ENCODE data around the gene PLCB1.

PLCB1 gene

GRCh38 chr20:8401556-8401955 is 269.5 kb downstream of the PLCB1 start:
- Histone ChIP-seq H3K9me3 (ENCODE audit: control insufficient read depth, low read length) (no peaks in the 10 kb centered on the region), H3K4me3 (ENCODE audit: extremely low read depth, insufficient read depth, low read length, poor library complexity, severe bottlenecking) (no peak overlapping the region), H3K4me1 (ENCODE audit: control insufficient read depth, insufficient read depth, low read length, poor library complexity, severe bottlenecking) (no peaks in the 10 kb centered on the region), H3K36me3 (ENCODE audit: control insufficient read depth, insufficient read depth, low read length) (no peaks in the 10 kb centered on the region), H3K27ac (ENCODE audit: low read depth, low read length, severe bottlenecking) (no peak overlapping the region)

- H3K4me3 ChIP-seq (ENCODE audit: extremely low read depth, insufficient read depth, low read length, poor library complexity, severe bottlenecking), result no peak overlapping the region
- no peaks in the 10 kb centered on the region for H3K4me1 ChIP-seq (ENCODE audit: control insufficient read depth, insufficient read depth, low read length, poor library complexity, severe bottlenecking)
- no peak overlapping the region for H3K27ac ChIP-seq (ENCODE audit: low read depth, low read length, severe bottlenecking)
- 83% methylated on average over 1 of the region's 1 CpG; no CpG with 5 or more reads in 1 of the 2 experiments for WGBS, 2 experiments (ENCODE audit: insufficient coverage in 2 of 2)
- H3K36me3 ChIP-seq (ENCODE audit: control insufficient read depth, insufficient read depth, low read length), result no peaks in the 10 kb centered on the region
- no peaks in the 10 kb centered on the region for H3K9me3 ChIP-seq (ENCODE audit: control insufficient read depth, low read length)
Observed at GRCh38 chr20:8402798-8403197, 270.7 kb downstream of the PLCB1 start.

GRCh38 chr20:8404912-8405635 is 273.0 kb downstream of the PLCB1 start:
- Histone ChIP-seq H3K4me3 (ENCODE audit: extremely low read depth, insufficient read depth, low read length, poor library complexity, severe bottlenecking) (no peak overlapping the region), H3K27ac (ENCODE audit: low read depth, low read length, severe bottlenecking) (no peak overlapping the region), H3K9me3 (ENCODE audit: control insufficient read depth, low read length) (no peaks in the 10 kb centered on the region), H3K36me3 (ENCODE audit: control insufficient read depth, insufficient read depth, low read length) (no peaks in the 10 kb centered on the region), H3K4me1 (ENCODE audit: control insufficient read depth, insufficient read depth, low read length, poor library complexity, severe bottlenecking) (no peaks in the 10 kb centered on the region)
- 50 to 100% methylated on average over 2 to 4 of the region's 6 CpGs for WGBS, 2 experiments (ENCODE audit: insufficient coverage in 2 of 2)

- WGBS, 2 experiments (ENCODE audit: insufficient coverage in 2 of 2), result no CpG with 5 or more reads among the region's 1 CpG
Observed at GRCh38 chr20:8406391-8406790, 274.3 kb downstream of the PLCB1 start.

GRCh38 chr20:8408587-8409307 is 276.7 kb downstream of the PLCB1 start:
- no CpG with 5 or more reads among the region's 4 CpGs for WGBS, 2 experiments (ENCODE audit: insufficient coverage in 2 of 2)
- Histone ChIP-seq H3K9me3 (ENCODE audit: control insufficient read depth, low read length) (no peaks in the 10 kb centered on the region), H3K27ac (ENCODE audit: low read depth, low read length, severe bottlenecking) (no peak overlapping the region)

More at GRCh38 chr20:8406391-8406790, 274.3 kb downstream of the PLCB1 start:
- H3K27ac ChIP-seq (ENCODE audit: low read depth, low read length, severe bottlenecking), result no peak overlapping the region
- H3K4me3 ChIP-seq (ENCODE audit: extremely low read depth, insufficient read depth, low read length, poor library complexity, severe bottlenecking), result no peak overlapping the region
- no peaks in the 10 kb centered on the region for H3K4me1 ChIP-seq (ENCODE audit: control insufficient read depth, insufficient read depth, low read length, poor library complexity, severe bottlenecking)
- no peaks in the 10 kb centered on the region for H3K9me3 ChIP-seq (ENCODE audit: control insufficient read depth, low read length)
- H3K36me3 ChIP-seq (ENCODE audit: control insufficient read depth, insufficient read depth, low read length), result no peaks in the 10 kb centered on the region

GRCh38 chr20:8413691-8414090 is 281.6 kb downstream of the PLCB1 start:
- Histone ChIP-seq H3K36me3 (ENCODE audit: control insufficient read depth, insufficient read depth, low read length) (no peaks in the 10 kb centered on the region), H3K27ac (ENCODE audit: low read depth, low read length, severe bottlenecking) (no peak overlapping the region), H3K4me3 (ENCODE audit: extremely low read depth, insufficient read depth, low read length, poor library complexity, severe bottlenecking) (no peak overlapping the region), H3K9me3 (ENCODE audit: control insufficient read depth, low read length) (no peaks in the 10 kb centered on the region), H3K4me1 (ENCODE audit: control insufficient read depth, insufficient read depth, low read length, poor library complexity, severe bottlenecking) (no peaks in the 10 kb centered on the region)
- 80% methylated on average over 1 of the region's 2 CpGs; no CpG with 5 or more reads in 1 of the 2 experiments for WGBS, 2 experiments (ENCODE audit: insufficient coverage in 2 of 2)

More at GRCh38 chr20:8408587-8409307, 276.7 kb downstream of the PLCB1 start:
- no peaks in the 10 kb centered on the region for H3K36me3 ChIP-seq (ENCODE audit: control insufficient read depth, insufficient read depth, low read length)
- no peaks in the 10 kb centered on the region for H3K4me1 ChIP-seq (ENCODE audit: control insufficient read depth, insufficient read depth, low read length, poor library complexity, severe bottlenecking)
- H3K4me3 ChIP-seq (ENCODE audit: extremely low read depth, insufficient read depth, low read length, poor library complexity, severe bottlenecking), result no peak overlapping the region

- Histone ChIP-seq H3K9me3 (ENCODE audit: control insufficient read depth, low read length) (no peaks in the 10 kb centered on the region), H3K4me1 (ENCODE audit: control insufficient read depth, insufficient read depth, low read length, poor library complexity, severe bottlenecking) (no peaks in the 10 kb centered on the region), H3K4me3 (ENCODE audit: extremely low read depth, insufficient read depth, low read length, poor library complexity, severe bottlenecking) (no peak overlapping the region), H3K27ac (ENCODE audit: low read depth, low read length, severe bottlenecking) (no peak overlapping the region), H3K36me3 (ENCODE audit: control insufficient read depth, insufficient read depth, low read length) (no peaks in the 10 kb centered on the region)
Observed at GRCh38 chr20:8414586-8415274, 282.7 kb downstream of the PLCB1 start.

- no peaks in the 10 kb centered on the region for H3K36me3 ChIP-seq (ENCODE audit: control insufficient read depth, insufficient read depth, low read length)
- peaks cover 15% of the 10 kb centered on the region for H3K4me1 ChIP-seq (ENCODE audit: control insufficient read depth, insufficient read depth, low read length, poor library complexity, severe bottlenecking)
- no peak overlapping the region for H3K27ac ChIP-seq (ENCODE audit: low read depth, low read length, severe bottlenecking)
- WGBS, 2 experiments (ENCODE audit: insufficient coverage in 2 of 2), result 86 to 100% methylated on average over 2 of the region's 2 CpGs
- H3K4me3 ChIP-seq (ENCODE audit: extremely low read depth, insufficient read depth, low read length, poor library complexity, severe bottlenecking), result no peak overlapping the region
- no peaks in the 10 kb centered on the region for H3K9me3 ChIP-seq (ENCODE audit: control insufficient read depth, low read length)
Observed at GRCh38 chr20:8421981-8422380, 289.9 kb downstream of the PLCB1 start.

GRCh38 chr20:8423482-8423881 is 291.4 kb downstream of the PLCB1 start:
- Histone ChIP-seq H3K4me1 (ENCODE audit: control insufficient read depth, insufficient read depth, low read length, poor library complexity, severe bottlenecking) (peaks cover 15% of the 10 kb centered on the region), H3K36me3 (ENCODE audit: control insufficient read depth, insufficient read depth, low read length) (no peaks in the 10 kb centered on the region), H3K27ac (ENCODE audit: low read depth, low read length, severe bottlenecking) (no peak overlapping the region), H3K9me3 (ENCODE audit: control insufficient read depth, low read length) (no peaks in the 10 kb centered on the region), H3K4me3 (ENCODE audit: extremely low read depth, insufficient read depth, low read length, poor library complexity, severe bottlenecking) (no peak overlapping the region)
- no CpG with 5 or more reads among the region's 2 CpGs for WGBS, 2 experiments (ENCODE audit: insufficient coverage in 2 of 2)

GRCh38 chr20:8424010-8424409 is 291.9 kb downstream of the PLCB1 start:
- no peak overlapping the region for H3K4me3 ChIP-seq (ENCODE audit: extremely low read depth, insufficient read depth, low read length, poor library complexity, severe bottlenecking)
- no peaks in the 10 kb centered on the region for H3K36me3 ChIP-seq (ENCODE audit: control insufficient read depth, insufficient read depth, low read length)
- no CpG with 5 or more reads among the region's 2 CpGs for WGBS, 2 experiments (ENCODE audit: insufficient coverage in 2 of 2)
- H3K9me3 ChIP-seq (ENCODE audit: control insufficient read depth, low read length), result no peaks in the 10 kb centered on the region
- peaks cover 15% of the 10 kb centered on the region for H3K4me1 ChIP-seq (ENCODE audit: control insufficient read depth, insufficient read depth, low read length, poor library complexity, severe bottlenecking)
- peak overlapping the region; percentile 75 for H3K27ac ChIP-seq (ENCODE audit: low read depth, low read length, severe bottlenecking)
